Activated CD8-positive, alpha-beta memory T cell treated with anti-CD3 and anti-CD28 coated beads, Interleukin-2, amount 10 ng/mL, durations not matched to agents 7 days and 5 days (primary cell): ENCODE results near the gene SPDYC. TPM values are rescaled to one million over a fixed set of nuclear protein-coding genes. Genes with fewer than 3 reads are reported as not detected.

Experiments
- ATAC-seq: fragments of 150-1000 bp; cut with Tn5 transposase; one replicate; pipeline ENCODE4 v1.10.0; 2021; ENCODE audit warnings: moderate library complexity
- CTCF ChIA-PET: fragments of 350-600 bp; sonication (Branson Sonifier 250); formaldehyde crosslinking; loops from one replicate; lab custom pipeline; 2021; ENCODE audit warnings: antibody characterized with exemption; lab: Charles Lee
- DNase-seq: peaks from one replicate; pipeline ENCODE4 v3.0.0-alpha.2; 2020
- H3K27ac Mint-ChIP-seq: one replicate; pipeline ENCODE4 v1.8.0; 2021; ENCODE audit warnings: mild to moderate bottlenecking, mixed read lengths
- H3K27me3 Mint-ChIP-seq: one replicate; pipeline ENCODE4 v1.8.0; 2021; ENCODE audit warnings: mixed read lengths
- H3K36me3 Mint-ChIP-seq: one replicate; pipeline ENCODE4 v1.8.0; 2021; ENCODE audit warnings: mild to moderate bottlenecking, mixed read lengths
- H3K4me1 Mint-ChIP-seq: one replicate; pipeline ENCODE4 v1.8.0; 2021; ENCODE audit warnings: mixed read lengths
- H3K4me3 Mint-ChIP-seq: one replicate; pipeline ENCODE4 v1.8.0; 2021; ENCODE audit warnings: mild to moderate bottlenecking, moderate library complexity, mixed read lengths
- H3K9me3 Mint-ChIP-seq: one replicate; pipeline ENCODE4 v1.8.0; 2022; ENCODE audit warnings: low read depth, mixed read lengths
- microRNA-seq: library from miRNA; unstranded; fragments of <30 nt; microRNA quantifications from one replicate; pipeline ENCODE4 v1.2.0, GENCODE V29; 2022
- total RNA-seq, 2 experiments: library from RNA; stranded (reverse); gene quantifications; one replicate each; pipeline ENCODE4 v1.2.3, GENCODE V29; 2021

The SPDYC gene
- total RNA-seq, 2 experiments from 2014 or later = not detected

GRCh38 chr11:65216830-65217229 lies 46.8 kb downstream of the SPDYC start:
- Mint-ChIP-seq H3K27ac (no peak overlapping the region), H3K27me3 (no peaks in the 10 kb centered on the region), H3K36me3 (no peaks in the 10 kb centered on the region), H3K4me3 (no peak overlapping the region), H3K9me3 (no peaks in the 10 kb centered on the region), H3K4me1 (peaks cover 43% of the 10 kb centered on the region)
- DNase-seq = no peak
- CTCF ChIA-PET = interaction anchor here (1.3 kb wide), 1 partner anchor 58 kb away, joined by 4 read pairs; no protein-coding TSS in a partner anchor
- ATAC-seq = no peak

DNA sequence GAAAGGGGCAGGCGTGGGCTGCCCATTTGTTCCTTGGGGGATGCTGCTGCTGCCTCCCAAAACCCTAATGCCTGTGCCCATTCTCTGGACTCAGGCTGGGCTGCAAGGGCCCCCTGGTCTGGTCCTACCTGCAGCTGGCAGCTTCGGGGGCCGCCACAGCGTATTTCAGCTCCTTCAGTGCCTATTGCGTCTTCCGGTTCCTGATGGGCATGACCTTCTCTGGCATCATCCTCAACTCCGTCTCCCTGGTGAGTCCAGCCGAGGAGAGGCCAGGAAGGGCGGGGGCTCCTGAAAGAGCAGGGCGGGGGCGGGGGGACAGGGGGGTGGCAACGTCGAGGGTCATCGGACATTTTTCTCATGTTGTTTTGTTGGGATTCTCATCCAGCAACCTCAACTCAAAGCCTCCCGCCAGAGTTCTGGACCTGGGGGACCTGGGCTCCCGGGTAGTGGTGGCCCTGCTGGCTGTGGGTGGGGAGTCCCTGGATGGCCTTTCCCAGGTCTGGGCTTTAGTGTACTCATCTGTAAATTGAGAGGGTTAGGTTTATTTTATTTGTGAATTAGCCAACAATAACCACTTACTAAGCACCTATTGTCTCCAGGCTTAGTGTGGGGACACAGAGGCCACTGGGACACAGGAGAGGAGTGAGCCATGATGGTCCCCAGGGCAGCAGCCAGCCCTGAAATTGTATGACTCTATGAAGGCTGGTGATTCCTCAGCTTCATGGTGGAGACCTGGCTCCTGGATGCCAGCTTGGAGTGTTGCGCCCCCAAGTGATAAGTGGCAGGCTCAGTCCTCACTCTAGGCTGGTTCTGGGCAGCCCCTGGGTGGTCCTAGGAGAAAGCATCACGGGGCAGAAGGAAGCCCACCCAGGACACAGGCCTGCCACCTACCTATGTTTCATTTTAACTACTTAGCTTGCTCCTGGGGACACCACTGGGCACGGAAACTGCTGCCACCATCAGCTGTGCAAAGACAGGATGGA lies 47.7 kb downstream of the SPDYC start:
- Mint-ChIP-seq H3K27me3 (no peaks in the 10 kb centered on the region), H3K36me3 (no peaks in the 10 kb centered on the region), H3K4me3 (no peak overlapping the region), H3K27ac (no peak overlapping the region), H3K4me1 (peaks cover 46% of the 10 kb centered on the region), H3K9me3 (no peaks in the 10 kb centered on the region)
- no peak for DNase-seq
- ATAC-seq = no peak
- CTCF ChIA-PET = interaction anchor here (1.2 to 2.5 kb wide), 4 partner anchors 13 to 112 kb away, joined by 4 to 9 read pairs (median 6); partner anchors contain the start of gene CDC42EP2

DNA sequence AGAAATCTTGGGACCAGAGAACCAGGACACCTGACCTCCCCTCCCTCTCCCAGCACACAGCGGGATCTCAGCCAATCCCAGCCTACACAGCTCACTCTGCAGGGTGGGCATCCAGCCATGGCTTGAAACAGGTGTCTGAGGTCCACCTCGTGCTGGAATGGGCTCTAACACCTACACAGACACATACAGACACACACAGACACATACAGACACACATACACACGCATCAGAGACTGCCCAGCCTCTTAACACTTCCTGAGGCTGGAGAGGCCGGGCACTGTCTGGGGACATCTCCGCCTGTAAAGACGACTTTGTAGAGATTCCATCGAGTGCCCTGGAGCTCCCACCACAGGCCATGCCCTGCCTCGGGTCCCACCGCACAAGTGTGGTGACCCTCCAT lies 48.4 kb downstream of the SPDYC start:
- CTCF ChIA-PET = interaction anchor here (1.2 to 2.5 kb wide), 3 partner anchors 13 to 111 kb away, joined by 4 to 9 read pairs (median 8); partner anchors contain the start of gene CDC42EP2
- DNase-seq (no peak), ATAC-seq (no peak)
- Mint-ChIP-seq H3K36me3 (no peaks in the 10 kb centered on the region), H3K27ac (no peak overlapping the region), H3K4me1 (peaks cover 44% of the 10 kb centered on the region), H3K4me3 (no peak overlapping the region), H3K27me3 (no peaks in the 10 kb centered on the region), H3K9me3 (no peaks in the 10 kb centered on the region)

GRCh38 chr11:65219930-65220213 lies 49.8 kb downstream of the SPDYC start:
- no peaks in the 10 kb centered on the region for H3K36me3 Mint-ChIP-seq
- ATAC-seq (no peak), DNase-seq (no peak)
- H3K9me3 Mint-ChIP-seq = no peaks in the 10 kb centered on the region
- H3K4me3 Mint-ChIP-seq = no peak overlapping the region
- CTCF ChIA-PET = interaction anchor here (2.5 kb wide), 1 partner anchor 110 kb away, joined by 9 read pairs; no protein-coding TSS in a partner anchor
- no peak overlapping the region for H3K27ac Mint-ChIP-seq
- peaks cover 31% of the 10 kb centered on the region for H3K4me1 Mint-ChIP-seq
- H3K27me3 Mint-ChIP-seq = no peaks in the 10 kb centered on the region

GRCh38 chr11:65221026-65221425 lies 51.0 kb downstream of the SPDYC start:
- no peak overlapping the region for H3K27ac Mint-ChIP-seq
- no peak overlapping the region for H3K4me3 Mint-ChIP-seq
- H3K36me3 Mint-ChIP-seq = no peaks in the 10 kb centered on the region
- no peak for DNase-seq
- no peak for ATAC-seq
- CTCF ChIA-PET = interaction anchor here (2.5 kb wide), 1 partner anchor 94 kb away, joined by 6 read pairs; the partner anchor contains the start of gene CDC42EP2
- peaks cover 6% of the 10 kb centered on the region for H3K27me3 Mint-ChIP-seq
- no peaks in the 10 kb centered on the region for H3K9me3 Mint-ChIP-seq
- peaks cover 32% of the 10 kb centered on the region for H3K4me1 Mint-ChIP-seq

Small RNA genes lying within 50 kb of the gene (microRNA-seq; reads per million reads assigned to microRNA genes)
- not detected for gene MIR6751

Other genes starting within 250 kb of the SPDYC start
- 10 to 100 TPM; 11.7 to 12.3 TPM for gene PPP2R5B, start 245.5 kb upstream of the SPDYC start, total RNA-seq
- not detected for gene GPHA2, start 234.3 kb upstream of the SPDYC start, total RNA-seq
- not detected for gene MAJIN, start 198.1 kb upstream of the SPDYC start, total RNA-seq
- gene BATF2, start 173.3 kb upstream of the SPDYC start, total RNA-seq = under 1 TPM; 0.33 to 0.67 TPM
- gene ARL2, start 156.1 kb upstream of the SPDYC start, total RNA-seq = 10 to 100 TPM; 74.1 to 86.9 TPM
- 10 to 100 TPM; 18.9 to 29.2 TPM for gene SNX15, start 142.8 kb upstream of the SPDYC start, total RNA-seq
- 10 to 100 TPM; 24.3 to 27.2 TPM for gene SAC3D1, start 129.0 kb upstream of the SPDYC start, total RNA-seq
- gene NAALADL1, start 111.7 kb upstream of the SPDYC start, total RNA-seq = 10 to 100 TPM; 14.8 to 15.3 TPM
- gene CDCA5, start 86.2 kb upstream of the SPDYC start, total RNA-seq = 100 to 1,000 TPM; 128 to 147 TPM
- 10 to 100 TPM; 28.3 to 32.4 TPM for gene ZFPL1, start 86.0 kb upstream of the SPDYC start, total RNA-seq
- gene VPS51, start 74.0 kb upstream of the SPDYC start, total RNA-seq = 100 to 1,000 TPM; 104 to 116 TPM
- gene TM7SF2, start 58.4 kb upstream of the SPDYC start, total RNA-seq = 10 to 100 TPM; 21.0 to 26.2 TPM
- gene ZNHIT2, start 52.5 kb upstream of the SPDYC start, total RNA-seq = 10 to 100 TPM; 10.5 to 13.5 TPM
- gene FAU, start 48.1 kb upstream of the SPDYC start, total RNA-seq = 100 to 1,000 TPM; 899 to 972 TPM
- 10 to 100 TPM; 42.0 to 61.7 TPM for gene MRPL49, start 47.9 kb upstream of the SPDYC start, total RNA-seq
- gene SYVN1, start 35.7 kb upstream of the SPDYC start, total RNA-seq = 10 to 100 TPM; 34.4 to 35.1 TPM
- gene CAPN1, start 11.7 kb downstream of the SPDYC start, total RNA-seq = 100 to 1,000 TPM; 137 to 174 TPM
- 10 to 100 TPM; 79.8 to 89.5 TPM for gene POLA2, start 91.7 kb downstream of the SPDYC start, total RNA-seq
- 1 to 10 TPM in 1 of 2 experiments, not detected in 1; 1.4 TPM for gene CDC42EP2, start 144.6 kb downstream of the SPDYC start, total RNA-seq
- 10 to 100 TPM; 81.4 to 87.2 TPM for gene DPF2, start 163.6 kb downstream of the SPDYC start, total RNA-seq
- 1 to 10 TPM; 1.1 TPM for gene TIGD3, start 184.5 kb downstream of the SPDYC start, total RNA-seq
- gene SLC25A45, start 212.4 kb downstream of the SPDYC start, total RNA-seq = 10 to 100 TPM; 19.4 to 25.1 TPM
- gene FRMD8, start 216.4 kb downstream of the SPDYC start, total RNA-seq = 10 to 100 TPM; 52.0 to 56.7 TPM